AG09309 (cell line): ENCODE measurements around the gene MAPT.

ENCODE experiments used
- DNase-seq: peaks from one replicate; pipeline ENCODE4 v3.0.0-alpha.2; 2010; ENCODE audit warnings: low read depth
- H3K4me3 ChIP-seq: 2 replicates; pipeline ENCODE4 v1.5.1; 2011; ENCODE audit warnings: mild to moderate bottlenecking, low read depth, low read length, moderate library complexity; ENCODE audit not compliant: control insufficient read depth
- CTCF ChIP-seq: IDR thresholded peaks from 2 replicates; pipeline ENCODE4 v1.5.1; 2011; ENCODE audit warnings: mild to moderate bottlenecking, low read depth, low read length, inconsistent platforms; ENCODE audit not compliant: insufficient read depth, control insufficient read depth; ENCODE audit errors: missing control alignments

MAPT gene

GRCh38 chr17:45969726-45970125 is 75.4 kb downstream of the MAPT start:
- TF ChIP-seq CTCF, result no peak
- DNase-seq, result no peak
- no peak overlapping the region for H3K4me3 ChIP-seq

GRCh38 chr17:45970659-45971058 is 76.3 kb downstream of the MAPT start:
- TF ChIP-seq CTCF, result no peak
- H3K4me3 ChIP-seq, result no peak overlapping the region
- no peak for DNase-seq

- TF ChIP-seq CTCF, result peak; percentile 5
- no peak for DNase-seq
- no peak overlapping the region for H3K4me3 ChIP-seq
Measured at GRCh38 chr17:45971698-45972141, 77.4 kb downstream of the MAPT start.

GRCh38 chr17:45972531-45972930 is 78.2 kb downstream of the MAPT start:
- DNase-seq, result no peak
- TF ChIP-seq CTCF, result no peak
- H3K4me3 ChIP-seq, result no peak overlapping the region

- no peak for TF ChIP-seq CTCF
- no peak overlapping the region for H3K4me3 ChIP-seq
- DNase-seq, result no peak
Measured at GRCh38 chr17:45973099-45973780, 78.9 kb downstream of the MAPT start.

- H3K4me3 ChIP-seq, result no peak overlapping the region
- no peak for DNase-seq
- TF ChIP-seq CTCF, result no peak
Measured at GRCh38 chr17:45973946-45974859, 79.8 kb downstream of the MAPT start.
